ENCODE measurements around the gene THOC6.
"Not testable (repeated sequence)": the region's sequence is repeated elsewhere in the genome, so short reads cannot be mapped to it uniquely, and the experiment has no call there.

The THOC6 gene

GRCh38 chr16:3051494-3051893, 27.7 kb downstream of the THOC6 start:
- H3K27ac ChIP-seq (ENCODE audit: low read length): no peak overlapping the region
- H3K27me3 ChIP-seq (ENCODE audit: control insufficient read depth, insufficient read depth, low read length): peaks cover 24% of the 10 kb centered on the region
- H3K9me3 ChIP-seq (ENCODE audit: control insufficient read depth, low read depth, low read length): no peaks in the 10 kb centered on the region
- H3K9ac ChIP-seq (ENCODE audit: low read length): no peak overlapping the region
- no peak overlapping the region for H3K4me3 ChIP-seq (ENCODE audit: low read length)
- H3K36me3 ChIP-seq (ENCODE audit: control insufficient read depth, low read depth, low read length): no peaks in the 10 kb centered on the region
- peaks cover 4% of the 10 kb centered on the region for H3K4me1 ChIP-seq (ENCODE audit: control insufficient read depth, low read depth, low read length)

GRCh38 chr16:3052571-3053329, 28.9 kb downstream of the THOC6 start:
- H3K36me3 ChIP-seq (ENCODE audit: control insufficient read depth, low read depth, low read length); H3K9ac ChIP-seq (ENCODE audit: low read length); H3K4me3 ChIP-seq (ENCODE audit: low read length); H3K4me1 ChIP-seq (ENCODE audit: control insufficient read depth, low read depth, low read length); H3K27ac ChIP-seq (ENCODE audit: low read length); H3K9me3 ChIP-seq (ENCODE audit: control insufficient read depth, low read depth, low read length): not testable (repeated sequence)
- H3K27me3 ChIP-seq (ENCODE audit: control insufficient read depth, insufficient read depth, low read length): peaks cover 16% of the 10 kb centered on the region

- H3K4me3 ChIP-seq (ENCODE audit: low read length); H3K36me3 ChIP-seq (ENCODE audit: control insufficient read depth, low read depth, low read length); H3K9ac ChIP-seq (ENCODE audit: low read length); H3K4me1 ChIP-seq (ENCODE audit: control insufficient read depth, low read depth, low read length); H3K9me3 ChIP-seq (ENCODE audit: control insufficient read depth, low read depth, low read length); H3K27ac ChIP-seq (ENCODE audit: low read length): not testable (repeated sequence)
- peaks cover 14% of the 10 kb centered on the region for H3K27me3 ChIP-seq (ENCODE audit: control insufficient read depth, insufficient read depth, low read length)
Observed at GRCh38 chr16:3053330-3053710, 29.5 kb downstream of the THOC6 start.

GRCh38 chr16:3054965-3055733, 31.3 kb downstream of the THOC6 start:
- Histone ChIP-seq H3K4me3 (ENCODE audit: low read length) (no peak overlapping the region), H3K9me3 (ENCODE audit: control insufficient read depth, low read depth, low read length) (no peaks in the 10 kb centered on the region), H3K36me3 (ENCODE audit: control insufficient read depth, low read depth, low read length) (no peaks in the 10 kb centered on the region), H3K4me1 (ENCODE audit: control insufficient read depth, low read depth, low read length) (peaks cover 4% of the 10 kb centered on the region), H3K27me3 (ENCODE audit: control insufficient read depth, insufficient read depth, low read length) (peaks cover 8% of the 10 kb centered on the region), H3K9ac (ENCODE audit: low read length) (no peak overlapping the region), H3K27ac (ENCODE audit: low read length) (no peak overlapping the region)

GRCh38 chr16:3055734-3056115, 31.9 kb downstream of the THOC6 start:
- not testable (repeated sequence) for H3K9ac ChIP-seq (ENCODE audit: low read length); H3K9me3 ChIP-seq (ENCODE audit: control insufficient read depth, low read depth, low read length); H3K36me3 ChIP-seq (ENCODE audit: control insufficient read depth, low read depth, low read length); H3K27me3 ChIP-seq (ENCODE audit: control insufficient read depth, insufficient read depth, low read length); H3K4me3 ChIP-seq (ENCODE audit: low read length); H3K4me1 ChIP-seq (ENCODE audit: control insufficient read depth, low read depth, low read length); H3K27ac ChIP-seq (ENCODE audit: low read length)

GRCh38 chr16:3056336-3057180, 32.7 kb downstream of the THOC6 start:
- no peaks in the 10 kb centered on the region for H3K36me3 ChIP-seq (ENCODE audit: control insufficient read depth, low read depth, low read length)
- peaks cover 4% of the 10 kb centered on the region for H3K4me1 ChIP-seq (ENCODE audit: control insufficient read depth, low read depth, low read length)
- H3K27me3 ChIP-seq (ENCODE audit: control insufficient read depth, insufficient read depth, low read length): peaks cover 8% of the 10 kb centered on the region
- no peaks in the 10 kb centered on the region for H3K9me3 ChIP-seq (ENCODE audit: control insufficient read depth, low read depth, low read length)
- no peak overlapping the region for H3K4me3 ChIP-seq (ENCODE audit: low read length)
- no peak overlapping the region for H3K9ac ChIP-seq (ENCODE audit: low read length)
- no peak overlapping the region for H3K27ac ChIP-seq (ENCODE audit: low read length)

- H3K9ac ChIP-seq (ENCODE audit: low read length): no peak overlapping the region
- peaks cover 4% of the 10 kb centered on the region for H3K4me1 ChIP-seq (ENCODE audit: control insufficient read depth, low read depth, low read length)
- H3K9me3 ChIP-seq (ENCODE audit: control insufficient read depth, low read depth, low read length): no peaks in the 10 kb centered on the region
- H3K36me3 ChIP-seq (ENCODE audit: control insufficient read depth, low read depth, low read length): no peaks in the 10 kb centered on the region
- peak overlapping the region; percentile 69 for H3K4me3 ChIP-seq (ENCODE audit: low read length)
- no peak overlapping the region for H3K27ac ChIP-seq (ENCODE audit: low read length)
- peaks cover 8% of the 10 kb centered on the region for H3K27me3 ChIP-seq (ENCODE audit: control insufficient read depth, insufficient read depth, low read length)
Observed at GRCh38 chr16:3057181-3058138, 33.6 kb downstream of the THOC6 start.

GRCh38 chr16:3058139-3059030, 34.5 kb downstream of the THOC6 start:
- no peak overlapping the region for H3K27ac ChIP-seq (ENCODE audit: low read length)

GRCh38 chr16:3059041-3059722, 35.3 kb downstream of the THOC6 start:
- peaks cover 9% of the 10 kb centered on the region for H3K4me1 ChIP-seq (ENCODE audit: control insufficient read depth, low read depth, low read length)
- H3K4me3 ChIP-seq (ENCODE audit: low read length): peak overlapping the region; percentile 69
- no peaks in the 10 kb centered on the region for H3K36me3 ChIP-seq (ENCODE audit: control insufficient read depth, low read depth, low read length)
- peaks cover 8% of the 10 kb centered on the region for H3K27me3 ChIP-seq (ENCODE audit: control insufficient read depth, insufficient read depth, low read length)
- peak overlapping the region; percentile 54 for H3K9ac ChIP-seq (ENCODE audit: low read length)
- H3K27ac ChIP-seq (ENCODE audit: low read length): no peak overlapping the region
- H3K9me3 ChIP-seq (ENCODE audit: control insufficient read depth, low read depth, low read length): no peaks in the 10 kb centered on the region

More at GRCh38 chr16:3058139-3059030, 34.5 kb downstream of the THOC6 start:
- Histone ChIP-seq H3K9me3 (ENCODE audit: control insufficient read depth, low read depth, low read length) (no peaks in the 10 kb centered on the region), H3K4me3 (ENCODE audit: low read length) (peak overlapping the region; percentile 69), H3K9ac (ENCODE audit: low read length) (peak overlapping the region; percentile 54), H3K4me1 (ENCODE audit: control insufficient read depth, low read depth, low read length) (peaks cover 4% of the 10 kb centered on the region), H3K36me3 (ENCODE audit: control insufficient read depth, low read depth, low read length) (no peaks in the 10 kb centered on the region), H3K27me3 (ENCODE audit: control insufficient read depth, insufficient read depth, low read length) (peaks cover 8% of the 10 kb centered on the region)

Data from iPS-18a (cell line).